Fibroblast of mammary gland (primary cell): ENCODE results near the gene GALNT1.

Source experiments
- DNase-seq: peaks from one replicate; pipeline ENCODE4 v3.0.0-alpha.2; 2010; ENCODE audit warnings: low read depth
- H3K4me3 ChIP-seq: 2 replicates; pipeline ENCODE4 v1.5.1; 2011; ENCODE audit warnings: low read depth, mild to moderate bottlenecking, low read length, moderate library complexity; ENCODE audit not compliant: control insufficient read depth
- CTCF ChIP-seq: conservative IDR thresholded peaks from 2 replicates; pipeline ENCODE4 v1.5.1; 2011; ENCODE audit warnings: low read depth, low read length, inconsistent platforms; ENCODE audit not compliant: control insufficient read depth, insufficient read depth

The GALNT1 gene

GRCh38 chr18:35605686-35606417 lies 24.3 kb downstream of the GALNT1 start:
- no peak overlapping the region for H3K4me3 ChIP-seq
- no peak for TF ChIP-seq CTCF
- DNase-seq = peak; percentile 40

- no peak for DNase-seq
- TF ChIP-seq CTCF = no peak
- no peak overlapping the region for H3K4me3 ChIP-seq
These were observed 27.7 kb downstream of the GALNT1 start for GRCh38 chr18:35609236-35609635.

- no peak overlapping the region for H3K4me3 ChIP-seq
- no peak for DNase-seq
- TF ChIP-seq CTCF = no peak
These were observed 28.5 kb downstream of the GALNT1 start for GRCh38 chr18:35610089-35610488.

GRCh38 chr18:35610724-35611123 lies 29.2 kb downstream of the GALNT1 start:
- TF ChIP-seq CTCF = no peak
- no peak for DNase-seq
- no peak overlapping the region for H3K4me3 ChIP-seq

GRCh38 chr18:35611518-35611917 lies 30.0 kb downstream of the GALNT1 start:
- TF ChIP-seq CTCF = no peak
- DNase-seq = no peak
- no peak overlapping the region for H3K4me3 ChIP-seq

- H3K4me3 ChIP-seq = no peak overlapping the region
- DNase-seq = no peak
- TF ChIP-seq CTCF = no peak
These were observed 34.5 kb downstream of the GALNT1 start for GRCh38 chr18:35616074-35616473.

- peak; percentile 82 for DNase-seq
- TF ChIP-seq CTCF = no peak
- no peak overlapping the region for H3K4me3 ChIP-seq
These were observed 35.3 kb downstream of the GALNT1 start for GRCh38 chr18:35616664-35617423.
